HL-60/S4 (cell line): ENCODE results near the gene NUDT19.
"Not testable (repeated sequence)": the region's sequence is repeated elsewhere in the genome, so short reads cannot be mapped to it uniquely, and the experiment has no call there.

Experiments
- in situ Hi-C: fragments of 300-500 bp; cut with MboI; formaldehyde crosslinking; loops from 2 replicates; pipeline ENCODE4 v1.14.3; 2022; ENCODE audit warnings: low sequenced_read_pairs

Gene NUDT19

DNA sequence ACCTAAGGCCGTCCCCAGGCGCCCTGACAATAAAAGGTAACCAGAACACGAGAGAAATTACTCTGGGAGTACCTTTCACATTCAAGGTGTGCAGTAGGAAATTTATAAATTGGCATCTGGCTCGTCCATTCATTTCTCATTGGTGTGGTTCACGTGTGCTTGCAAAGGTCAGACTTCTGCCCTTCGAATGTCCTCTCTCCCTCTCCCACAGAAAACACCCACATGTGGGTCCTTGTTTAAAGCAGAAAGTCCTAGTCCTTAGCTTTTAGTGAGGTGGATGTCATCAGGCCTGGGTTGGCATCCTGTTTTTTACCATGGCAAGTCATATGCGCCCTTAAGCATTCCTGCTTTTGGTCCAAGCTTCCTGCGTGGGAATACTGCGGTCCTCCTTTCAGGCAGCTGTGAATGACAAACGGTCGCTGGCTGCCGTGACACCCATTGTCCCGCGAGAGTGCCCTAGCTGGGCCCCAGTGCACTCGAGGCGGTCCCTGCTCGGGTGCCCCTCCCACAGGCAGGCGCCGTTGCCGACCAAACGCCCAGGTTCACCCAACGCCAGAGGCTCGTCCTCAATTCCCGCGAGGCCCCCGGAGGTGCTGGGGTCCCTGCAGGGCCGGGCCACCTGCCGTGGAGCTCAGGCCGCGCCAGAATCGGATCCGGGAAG, at the start of gene NUDT19:
NUDT19 (plus strand) TSS at position 531 of the 661 bp plus-strand sequence. CDS start 140 bp downstream, outside the sequence.
- in situ Hi-C loops, result no loop called here

DNA sequence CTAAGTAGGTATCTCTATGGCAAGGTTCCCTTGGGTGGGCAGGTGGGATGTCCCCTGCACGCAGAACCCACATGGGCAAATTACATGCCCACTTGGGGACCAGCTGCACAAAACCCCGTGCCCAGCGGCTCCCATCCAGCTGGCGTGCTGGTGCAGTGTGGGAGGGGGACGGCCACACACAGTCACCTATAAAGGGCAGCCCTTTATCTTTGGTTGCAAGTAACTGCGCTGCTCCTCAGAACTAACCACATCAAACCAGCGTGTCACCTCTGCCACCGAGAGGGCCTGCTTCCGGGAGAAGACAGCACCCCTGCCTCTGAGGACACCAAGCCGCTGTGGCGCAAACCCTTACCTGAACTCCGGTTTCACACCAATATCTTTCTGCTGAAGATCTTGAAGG, 48.9 kb upstream of the NUDT19 start:
- in situ Hi-C loops, result no loop called here

DNA sequence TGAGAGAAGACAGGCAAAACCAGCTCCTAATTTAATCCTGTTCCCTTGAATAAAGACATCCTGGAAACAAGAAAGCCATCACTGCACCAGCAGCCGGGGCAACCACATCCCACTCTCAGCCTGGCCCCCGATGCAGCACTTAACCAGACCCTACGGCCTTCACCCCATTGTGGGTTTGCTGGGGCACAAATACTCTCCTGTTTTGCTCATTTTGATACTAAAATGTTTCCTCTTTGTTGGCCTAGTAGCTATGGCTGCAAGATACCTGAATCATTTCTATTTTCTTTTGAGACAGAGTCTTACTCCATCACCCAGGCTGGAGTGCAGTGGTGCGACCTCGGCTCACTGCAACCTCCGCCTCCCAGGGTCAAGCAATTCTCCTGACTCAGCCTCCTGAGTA, 45.1 kb upstream of the NUDT19 start:
- in situ Hi-C loops, result no loop called here

DNA sequence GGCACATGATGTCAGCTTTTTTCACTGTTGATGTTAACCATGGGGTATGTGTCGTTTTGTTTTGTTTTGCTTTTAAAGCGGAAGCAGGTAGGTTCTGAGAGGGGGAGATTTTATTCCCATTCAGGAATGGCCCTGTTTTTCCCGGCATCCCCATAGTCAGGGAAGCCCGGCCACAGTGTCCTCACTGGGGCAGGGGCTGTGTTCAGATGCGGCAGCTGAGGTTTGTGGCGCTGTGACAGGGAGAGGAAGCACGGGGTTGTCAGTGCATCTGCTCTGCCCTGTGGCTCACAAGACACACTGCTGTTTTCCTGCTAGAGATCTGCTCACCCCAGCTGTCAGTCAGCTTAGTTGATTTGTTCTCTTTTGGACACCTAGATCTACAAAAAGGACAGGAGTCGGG, 44.3 kb upstream of the NUDT19 start:
- in situ Hi-C loops, result no loop called here

DNA sequence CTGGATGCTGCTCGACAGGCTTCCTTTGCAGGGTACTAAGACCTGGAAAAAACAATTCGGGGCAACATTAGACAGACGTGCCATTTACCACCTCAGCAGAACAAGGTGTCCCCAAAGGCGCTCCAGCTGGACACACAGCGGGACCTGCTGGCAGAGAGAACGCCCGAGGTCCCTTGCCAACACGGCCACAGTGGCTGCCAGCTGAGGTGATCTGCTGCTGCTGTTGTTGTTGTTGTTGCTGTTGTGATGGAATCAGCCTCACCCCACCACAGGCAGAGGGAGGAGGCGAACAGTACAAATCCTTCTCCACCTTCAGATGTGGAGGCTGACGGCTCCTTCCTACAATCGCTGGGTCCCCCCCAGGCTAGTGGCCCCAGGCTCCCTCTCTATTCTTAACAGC, 41.9 kb upstream of the NUDT19 start:
- in situ Hi-C loops, result no loop called here

DNA sequence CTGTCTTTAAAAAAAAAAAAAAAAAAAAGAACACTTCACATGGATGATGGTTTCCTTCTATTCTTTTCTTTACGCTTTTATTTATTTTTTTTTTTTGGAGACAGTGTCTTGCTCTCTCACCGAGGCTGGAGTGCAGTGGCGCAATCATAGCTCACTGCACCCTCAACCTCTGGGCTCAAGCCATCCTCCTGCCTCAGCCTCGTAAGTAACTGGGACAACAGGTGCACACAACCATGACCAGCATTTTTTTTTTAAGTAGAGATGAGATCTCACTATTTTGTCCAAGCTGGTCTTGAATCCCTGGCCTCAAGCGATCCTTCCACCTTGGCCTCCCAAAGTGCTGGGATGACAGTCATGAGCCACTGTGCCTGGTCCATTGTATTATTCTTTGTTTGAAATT, 41.0 kb upstream of the NUDT19 start:
- in situ Hi-C loops, result no loop called here

DNA sequence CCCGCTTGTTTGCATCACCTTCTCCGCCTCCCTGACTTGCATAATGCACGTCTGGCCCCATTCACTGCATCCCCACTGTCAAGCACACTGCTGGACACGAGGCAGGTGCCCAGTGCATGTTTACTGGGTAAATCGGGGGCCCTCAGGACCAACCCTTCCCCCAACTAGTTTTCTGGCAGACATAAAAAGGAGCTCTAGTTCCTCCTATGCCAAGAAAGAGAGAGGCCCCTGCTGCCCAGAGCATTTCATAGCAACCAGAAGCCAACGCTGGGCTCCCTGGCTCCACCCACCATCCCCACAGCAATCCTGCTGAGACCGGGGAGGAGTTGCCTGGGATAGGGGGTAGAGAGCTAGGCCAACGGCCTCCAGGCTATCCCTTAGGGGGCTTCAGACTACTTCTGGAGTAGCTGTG, 39.9 kb upstream of the NUDT19 start:
- in situ Hi-C loops, result no loop called here

DNA sequence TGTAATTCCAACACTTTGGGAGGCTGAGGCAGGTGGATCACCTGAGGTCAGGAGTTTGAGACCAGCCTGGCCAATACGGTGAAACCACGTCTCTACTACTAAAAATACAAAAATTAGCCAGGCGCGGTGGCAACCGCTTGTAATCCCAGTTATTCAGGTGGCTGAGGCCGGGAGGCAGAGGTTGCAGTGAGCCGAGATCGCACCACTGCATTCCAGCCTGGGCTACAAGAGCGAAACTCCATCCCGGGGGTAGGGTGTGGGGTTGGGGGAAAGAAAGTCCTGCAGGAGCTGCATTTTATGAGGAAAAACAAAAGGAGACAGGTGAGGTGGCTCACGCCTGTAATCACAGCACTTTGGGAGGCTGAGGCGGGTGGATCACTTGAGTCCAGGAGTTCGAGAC, 39.3 kb upstream of the NUDT19 start:
- in situ Hi-C loops, result not testable (repeated sequence)

DNA sequence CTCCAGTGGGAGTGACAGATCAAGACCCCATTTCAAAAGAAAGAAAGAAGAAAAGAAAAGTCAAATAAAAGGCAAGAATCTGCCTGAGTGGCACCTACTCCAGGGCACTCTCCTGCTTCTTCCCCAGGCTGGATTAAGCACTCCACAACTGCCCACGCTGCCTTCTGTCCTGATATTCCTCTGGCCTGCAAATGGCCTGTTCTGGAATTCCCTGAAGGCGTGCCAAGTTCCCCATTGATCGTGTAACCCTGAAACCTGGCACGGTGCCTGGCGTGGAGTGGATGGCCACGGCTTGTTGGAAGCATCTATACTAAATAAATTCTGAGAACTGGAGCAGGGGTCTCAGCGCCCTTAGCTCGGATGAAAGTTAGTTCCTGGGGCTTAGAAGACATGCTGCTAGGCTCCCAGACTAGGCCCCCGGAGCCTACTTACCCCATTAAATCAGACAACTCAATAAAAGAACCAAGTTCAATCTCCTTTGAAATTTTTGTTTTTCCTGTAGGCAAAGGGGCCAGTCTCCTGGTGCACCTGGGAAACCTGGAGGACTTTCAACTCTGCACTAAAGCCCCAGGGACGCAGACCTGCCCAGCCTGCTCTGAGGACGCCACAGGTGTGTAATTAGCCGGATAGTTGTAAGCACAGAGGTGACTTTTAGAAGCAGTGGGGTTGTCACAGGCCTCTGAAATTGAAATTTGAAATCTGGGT, 38.6 kb upstream of the NUDT19 start:
- in situ Hi-C loops, result no loop called here

DNA sequence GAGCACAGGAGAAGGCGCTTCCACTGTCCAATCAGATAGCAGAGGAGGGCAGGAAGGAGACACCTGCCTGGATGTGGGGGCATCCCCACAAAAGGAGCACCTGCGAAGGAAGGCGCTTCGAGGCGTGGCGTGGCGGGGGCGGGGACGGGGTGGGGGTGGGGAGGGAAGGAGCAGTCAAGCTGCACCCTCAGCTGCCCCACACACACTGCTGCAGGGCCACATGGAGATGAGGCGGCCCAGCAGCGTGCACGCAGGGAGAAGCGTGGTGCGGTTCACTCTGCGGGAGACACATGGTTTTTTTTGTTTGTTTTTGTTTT, 38.1 kb upstream of the NUDT19 start:
- in situ Hi-C loops, result no loop called here

DNA sequence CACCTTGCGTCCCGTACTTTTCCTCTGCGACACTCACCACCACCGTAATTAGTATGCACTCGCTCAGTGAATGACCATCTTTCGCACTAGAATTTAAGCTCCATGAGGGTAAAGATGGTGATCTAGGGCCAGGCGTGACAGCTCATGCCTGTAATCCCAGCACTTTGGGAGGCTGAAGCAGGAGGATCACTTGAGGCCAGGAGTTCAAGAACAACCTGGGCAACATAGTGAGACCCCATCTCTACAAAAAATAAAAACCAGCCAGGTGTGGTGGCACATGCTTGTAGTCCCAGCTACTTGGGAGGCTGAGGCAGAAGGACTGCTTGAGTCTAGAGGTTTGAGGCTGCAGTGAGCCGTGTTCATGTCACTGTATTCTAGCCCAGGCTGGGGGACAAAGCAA, 35.2 kb upstream of the NUDT19 start:
- in situ Hi-C loops, result not testable (repeated sequence)

DNA sequence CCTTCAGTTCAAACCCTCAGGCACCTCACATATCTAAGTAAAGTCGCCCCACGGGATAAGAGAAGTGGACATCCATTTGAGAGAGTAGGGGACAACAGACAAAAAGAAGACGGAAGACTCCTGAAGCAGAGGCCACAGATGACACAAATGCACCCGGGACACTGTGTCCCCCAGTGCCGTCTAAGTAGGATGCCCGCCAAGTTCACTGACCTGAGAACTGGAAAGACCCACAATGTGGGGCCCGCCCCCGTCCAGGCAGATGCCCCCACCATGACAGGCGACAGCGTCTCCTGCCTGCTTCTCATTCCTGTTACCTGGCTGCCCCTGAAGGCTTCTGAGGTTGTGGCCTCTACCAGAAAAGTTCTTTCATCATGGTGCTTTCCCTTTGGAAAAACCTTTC, 33.5 kb upstream of the NUDT19 start:
- in situ Hi-C loops, result no loop called here

DNA sequence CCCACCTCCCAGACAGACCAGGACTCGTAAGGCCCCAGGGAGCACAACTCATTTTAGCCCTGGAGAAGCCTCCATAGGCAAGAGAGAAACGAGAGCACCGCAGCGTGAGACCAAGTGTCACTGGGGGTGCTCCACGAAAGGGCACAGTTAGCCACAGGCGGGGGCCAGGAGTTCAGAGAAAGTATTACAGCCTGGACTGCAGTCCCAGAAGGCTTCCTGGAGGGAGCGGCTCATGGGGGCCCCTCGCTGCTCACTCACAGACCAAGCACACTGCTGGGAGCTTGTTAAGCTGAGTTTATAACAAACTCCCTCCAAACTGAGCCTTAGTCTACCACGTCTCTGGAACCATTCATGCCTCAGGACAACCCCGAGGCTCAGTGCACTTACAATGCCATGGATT, 33.1 kb upstream of the NUDT19 start:
- in situ Hi-C loops, result no loop called here

DNA sequence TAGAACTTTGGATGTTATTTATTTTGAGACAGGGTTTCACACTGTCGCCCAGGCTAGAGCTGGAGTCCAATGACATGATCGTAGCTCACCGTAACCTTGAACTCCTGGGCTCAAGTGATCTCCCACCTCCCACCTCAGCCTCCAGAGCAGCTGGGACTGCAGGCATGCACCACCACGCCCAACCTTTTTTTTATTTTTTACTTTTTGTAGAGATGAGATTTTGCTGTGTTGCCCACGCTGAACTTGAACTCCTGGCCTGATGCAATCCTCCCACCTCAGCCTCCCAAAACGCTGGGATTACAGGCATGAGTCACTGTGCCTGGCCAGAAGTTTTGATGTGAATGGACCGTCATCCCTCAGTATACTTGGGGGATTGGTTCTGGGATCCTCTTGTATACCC, 30.3 kb upstream of the NUDT19 start:
- in situ Hi-C loops, result no loop called here

DNA sequence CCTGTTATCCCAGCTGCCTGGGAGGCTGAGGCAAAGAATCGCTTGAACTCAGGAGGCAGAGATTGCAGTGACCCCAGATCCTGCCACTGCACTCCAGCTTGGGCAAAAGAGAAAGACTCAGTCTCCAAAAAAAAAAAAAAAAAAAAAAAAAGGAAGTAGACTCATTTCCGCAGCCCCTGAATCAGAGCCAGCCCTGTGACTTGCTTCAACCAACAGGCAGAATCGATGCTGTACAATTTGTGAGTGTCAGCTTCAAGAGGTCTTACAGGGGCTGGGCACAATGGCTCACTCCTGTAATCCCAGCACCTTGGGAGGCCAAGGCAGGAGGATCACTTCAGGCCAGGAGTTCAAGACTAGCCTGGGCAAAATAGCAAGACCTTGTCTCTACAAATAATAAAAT, 29.4 kb upstream of the NUDT19 start:
- in situ Hi-C loops, result no loop called here

DNA sequence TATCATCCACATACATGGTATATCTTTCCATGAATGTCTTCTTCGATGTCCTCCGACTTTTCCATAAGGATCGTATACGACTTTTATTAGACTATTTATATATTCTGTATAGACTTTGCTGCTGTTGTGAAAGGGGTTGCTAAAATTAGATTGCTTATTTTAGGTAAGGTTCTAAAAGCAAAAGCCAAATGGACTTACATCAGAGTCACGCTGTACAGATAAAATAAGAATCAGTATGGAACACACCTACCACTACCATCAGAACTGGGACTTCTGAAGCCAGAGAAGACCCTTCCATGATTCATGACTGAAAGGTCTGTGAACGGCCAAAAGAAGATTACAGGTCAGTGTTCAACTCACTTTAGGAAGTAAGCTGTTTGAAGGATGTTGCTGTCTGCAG, 25.5 kb upstream of the NUDT19 start:
- in situ Hi-C loops, result no loop called here

DNA sequence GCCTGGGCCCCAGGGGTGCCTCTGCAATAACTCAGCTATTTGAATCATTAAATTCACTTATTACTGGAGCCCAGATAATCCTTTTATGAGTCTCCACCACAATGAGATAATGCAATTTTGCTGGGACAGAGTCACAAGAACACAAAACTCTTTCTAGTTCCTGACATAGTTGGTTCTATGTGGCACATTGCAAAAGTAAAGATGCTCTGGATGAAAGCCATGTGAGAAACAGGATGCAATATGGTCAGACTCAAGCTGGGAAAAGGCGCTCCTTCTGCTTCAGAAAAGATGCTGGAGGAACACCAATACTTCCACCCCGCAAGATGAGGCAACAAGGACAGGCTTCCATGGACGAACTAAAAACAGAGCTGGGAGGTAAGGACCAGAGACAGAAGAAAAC, 22.3 kb upstream of the NUDT19 start:
- in situ Hi-C loops, result no loop called here

DNA sequence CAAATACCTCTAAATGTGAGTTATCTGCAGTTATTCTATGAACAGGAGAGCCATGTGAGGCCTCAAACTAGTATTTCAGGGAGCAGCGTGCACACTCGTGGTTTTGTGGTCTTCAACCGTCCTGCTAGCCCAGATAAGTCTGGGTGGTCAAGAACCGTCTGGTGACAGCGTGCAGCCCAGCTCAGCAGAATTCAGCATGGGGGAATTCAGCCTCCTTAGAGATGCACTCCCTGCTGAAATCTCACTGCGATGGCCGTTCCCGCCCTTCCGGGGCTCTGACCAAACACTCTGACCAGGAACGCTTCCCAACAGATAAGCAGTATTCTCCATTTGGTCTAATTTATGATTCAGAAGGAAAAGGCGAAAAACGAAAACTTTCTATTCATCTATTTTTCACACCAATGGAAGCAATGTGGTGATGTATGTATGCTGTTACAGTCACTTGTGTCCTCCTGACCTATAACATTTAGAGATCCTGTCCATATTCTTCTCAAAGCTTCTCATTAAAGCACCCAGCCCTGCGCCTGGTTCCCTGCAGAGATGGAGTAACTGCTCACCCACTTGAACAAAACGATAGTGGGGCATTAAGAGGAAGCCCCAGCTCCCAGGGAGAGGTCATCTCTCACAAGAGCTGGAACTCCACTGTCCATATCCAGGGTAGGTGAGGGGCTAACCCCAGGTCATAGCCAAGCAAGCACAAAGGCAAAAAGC, 19.6 kb upstream of the NUDT19 start:
- in situ Hi-C loops, result no loop called here

DNA sequence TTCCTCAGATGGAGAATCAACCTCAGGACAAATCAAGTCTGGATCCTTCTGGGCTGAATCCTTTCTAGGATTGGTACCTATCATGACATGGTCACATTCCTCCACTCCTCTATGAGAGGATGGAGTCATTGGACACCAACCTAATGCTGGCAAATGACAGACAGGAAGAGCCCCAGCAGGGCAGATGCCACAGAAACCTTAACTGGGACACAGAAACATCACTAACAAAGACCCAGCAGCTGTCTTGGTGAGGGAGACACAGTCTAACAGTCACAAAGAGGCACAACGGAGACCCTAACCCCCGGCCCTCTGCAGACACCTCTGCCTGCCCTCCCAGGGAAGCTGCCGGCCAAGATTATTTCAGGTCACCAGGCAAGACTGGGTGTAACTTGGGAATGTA, 18.8 kb upstream of the NUDT19 start:
- in situ Hi-C loops, result no loop called here

DNA sequence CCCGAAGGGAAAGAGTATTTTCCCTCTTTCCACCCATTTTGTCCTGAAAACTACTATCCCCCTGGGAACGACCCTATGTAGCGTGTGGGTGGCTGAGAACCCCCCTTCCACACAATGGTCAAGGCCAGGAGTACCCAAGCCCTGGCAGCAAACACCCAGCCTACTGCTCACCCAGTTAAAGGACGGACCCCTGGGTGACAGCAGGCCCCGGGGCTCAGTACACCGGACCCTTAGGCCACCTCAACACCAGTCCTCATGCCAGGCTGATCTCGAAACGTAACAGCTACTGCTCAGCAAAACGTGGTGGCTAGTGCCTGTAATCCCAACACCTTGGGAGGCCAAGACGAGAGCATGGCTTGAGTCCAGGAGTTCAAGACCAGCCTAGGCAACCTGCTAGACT, 18.0 kb upstream of the NUDT19 start:
- in situ Hi-C loops, result no loop called here

DNA sequence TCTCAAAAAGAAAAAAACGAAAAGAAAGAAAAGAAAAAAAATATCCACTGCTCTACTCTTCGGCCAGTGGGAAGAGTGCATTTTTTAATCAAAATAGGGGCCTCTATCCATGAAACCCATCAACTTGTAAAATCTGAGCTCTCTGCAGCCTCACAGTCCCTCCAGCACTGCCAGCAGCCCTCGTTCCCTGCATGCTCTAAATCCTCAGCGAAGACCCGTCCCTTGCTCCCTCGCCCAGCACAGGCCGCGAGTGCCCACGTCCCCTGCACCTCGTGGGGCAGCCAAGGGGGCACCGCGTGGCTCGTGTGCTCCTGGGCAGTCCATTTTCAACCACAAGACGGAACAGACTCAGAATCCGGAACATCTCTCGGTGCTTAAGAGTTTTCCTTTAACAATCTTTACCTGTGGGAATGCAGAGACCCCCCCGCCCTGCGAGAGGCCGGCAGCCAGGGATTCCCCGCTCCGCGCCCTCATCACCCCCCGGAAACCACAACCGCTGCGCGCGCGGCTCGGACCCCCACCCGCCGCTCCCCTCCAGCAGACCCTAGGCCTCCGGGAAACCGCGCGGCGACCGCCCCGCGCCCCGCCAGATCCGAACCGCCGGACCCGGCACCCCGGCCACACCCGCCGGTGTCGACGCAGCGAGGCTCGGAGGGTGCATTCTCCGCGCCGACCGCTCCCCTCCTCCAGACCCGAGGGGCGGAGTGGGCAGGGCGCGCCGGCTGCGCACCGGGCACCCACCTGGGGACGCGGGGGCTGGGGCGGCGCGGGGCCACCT, 17.3 kb upstream of the NUDT19 start:
- in situ Hi-C loops, result no loop called here
